A549 (cell line): Measurements from ENCODE around the gene RPS17. TPM values are rescaled to one million over a fixed set of nuclear protein-coding genes. Genes with fewer than 3 reads are reported as not detected.

ENCODE experiments used
- ATAC-seq, 2 experiments: fragments of 200-7000 bp in 1 of 2; fragments of >200 bp in 1 of 2; cut with Nextera tagmentation in 1 of 2; cut with Tn5 transposase in 1 of 2; 3 replicates each; pipeline versions ENCODE4 v1.8.0 to v1.9.1; 2018 to 2020; ENCODE audit warnings: mild to moderate bottlenecking in 1 of 2, moderate library complexity in 1 of 2
- CTCF ChIA-PET: fragments of 300-600 bp; sonication (Branson Sonifier 250); formaldehyde crosslinking; extraction: SDS; loops from one replicate; lab custom pipeline; 2021; ENCODE audit warnings: antibody characterized with exemption, inconsistent platforms; lab: Yijun Ruan, JAX
- POLR2A ChIA-PET: fragments of 350-600 bp; formaldehyde crosslinking; extraction: SDS; loops from one replicate; lab custom pipeline; 2021; ENCODE audit warnings: antibody characterized with exemption, inconsistent platforms; lab: Yijun Ruan, JAX
- DNase-seq, 2 experiments: peaks; one replicate each; pipeline versions ENCODE4 v3.0.0 to v3.0.0-alpha.2; 2011 to 2016; ENCODE audit warnings: low read depth in 1 of 2, low spot score in 1 of 2
- FAIRE-seq: peaks from 2 replicates; lab custom pipeline; 2011; peaks lifted over from hg19 to GRCh38; lab: Jason Lieb, UNC
- H3K27ac ChIP-seq, 2 experiments: fragments of >200 bp; sonication (Bioruptor Twin); formaldehyde crosslinking; 3 replicates each; pipeline ENCODE4 v1.5.1; 2016 to 2017
- H3K4me1 ChIP-seq: fragments of >200 bp; sonication (Bioruptor Twin); formaldehyde crosslinking; 3 replicates; pipeline ENCODE4 v1.6.1; 2016
- H3K4me2 ChIP-seq: fragments of >200 bp; sonication (Bioruptor Twin); formaldehyde crosslinking; 3 replicates; pipeline ENCODE4 v1.6.1; 2016
- H3K4me3 ChIP-seq: fragments of >200 bp; sonication (Bioruptor Twin); formaldehyde crosslinking; 3 replicates; pipeline ENCODE4 v1.5.1; 2016
- H3K9me3 ChIP-seq: fragments of >200 bp; sonication (Bioruptor Twin); formaldehyde crosslinking; 3 replicates; pipeline ENCODE4 v1.6.1; 2016
- BHLHE40 ChIP-seq: IDR thresholded peaks from 2 replicates; pipeline ENCODE4 v1.6.1; 2012; ENCODE audit warnings: low read depth, low read length, inconsistent platforms
- EP300 ChIP-seq, 2 experiments: fragments of >200 bp; sonication (Bioruptor Twin); formaldehyde crosslinking; IDR thresholded peaks; 2 replicates in 1 of 2; 3 replicates in 1 of 2; pipeline ENCODE4 v1.6.1; 2016 to 2017
- FOSB ChIP-seq: fragments of 250-450 bp; sonication (Bioruptor Pico); IDR thresholded peaks from 2 replicates; pipeline ENCODE4 v1.5.0; 2020; ENCODE audit warnings: mild to moderate bottlenecking, moderate library complexity
- HEYL ChIP-seq: fragments of 250-450 bp; sonication (Bioruptor Pico); IDR thresholded peaks from 2 replicates; pipeline ENCODE4 v1.8.0; 2021; ENCODE audit warnings: mild to moderate bottlenecking, moderate library complexity
- HOXB13 ChIP-seq: fragments of 250-450 bp; sonication (Bioruptor Pico); IDR thresholded peaks from 2 replicates; pipeline ENCODE4 v1.5.0; 2020; ENCODE audit warnings: low read depth, mild to moderate bottlenecking, moderate library complexity
- JUNB ChIP-seq: fragments of >200 bp; sonication (Bioruptor Twin); formaldehyde crosslinking; IDR thresholded peaks from 2 replicates; pipeline ENCODE4 v1.6.1; 2016
- NR3C1 ChIP-seq: fragments of >200 bp; sonication (Bioruptor Twin); formaldehyde crosslinking; IDR thresholded peaks from 3 replicates; pipeline ENCODE4 v1.6.1; 2017
- PBX3 ChIP-seq: IDR thresholded peaks from 2 replicates; pipeline ENCODE4 v1.6.1; 2012
- PHF8 ChIP-seq: fragments of 200-600 bp; sonication (generic); IDR thresholded peaks from 2 replicates; pipeline ENCODE4 v1.6.1; 2016; ENCODE audit warnings: low read depth, mild to moderate bottlenecking, antibody characterized with exemption, moderate library complexity, borderline replicate concordance
- POLR2AphosphoS2 ChIP-seq: conservative IDR thresholded peaks from 2 replicates; pipeline ENCODE4 v1.6.1; 2012; ENCODE audit warnings: low read length, improper control_type of control experiment, inconsistent platforms
- RARB ChIP-seq: fragments of 250-450 bp; sonication (Bioruptor Pico); IDR thresholded peaks from 2 replicates; pipeline ENCODE4 v1.8.0; 2021; ENCODE audit warnings: mild to moderate bottlenecking, moderate library complexity
- RFX5 ChIP-seq: fragments of 450-650 bp; IDR thresholded peaks from 2 replicates; pipeline ENCODE4 v1.7.1; 2014; ENCODE audit warnings: antibody characterized with exemption, mild to moderate bottlenecking, moderate library complexity
- ZFP36 ChIP-seq: fragments of 450-650 bp; IDR thresholded peaks from 2 replicates; pipeline ENCODE4 v1.6.1; 2014; ENCODE audit warnings: borderline replicate concordance; ENCODE audit not compliant: partially characterized antibody
- WGBS: methylation state at CpG from one replicate; pipeline ENCODE4 v1.1.6; 2017; ENCODE audit errors: missing lambda C conversion rate; 5-methylcytosine and 5-hydroxymethylcytosine counted together
- polyA plus RNA-seq, 4 experiments: library from polyadenylated mRNA; depleted of rRNA in 3 of 4; stranded (reverse); fragments of >200 nt; fragmentation: RNase III in 1 of 4; extraction: RNeasy Plus Mini Kit Qiagen cat#74134 plus additional on column Dnase treatment in 1 of 4; gene quantifications; 2 replicates in 3 of 4; 3 replicates in 1 of 4; pipeline ENCODE4 v1.2.3, GENCODE V29; 2011 to 2017
- TF ChIP-seq, protein P1 (sequence below): fragments of 250-450 bp; sonication (Bioruptor Pico); IDR thresholded peaks from 2 replicates; pipeline ENCODE4 v1.5.0; 2021; ENCODE audit warnings: mild to moderate bottlenecking, moderate library complexity, borderline replicate concordance
- TF ChIP-seq, protein P2 (sequence below): fragments of 200-600 bp; sonication (generic); IDR thresholded peaks from 2 replicates; pipeline ENCODE4 v1.6.1; 2016; ENCODE audit warnings: antibody characterized with exemption, mild to moderate bottlenecking, moderate library complexity
- TF ChIP-seq, protein P3 (sequence below): fragments of 250-450 bp; sonication (Bioruptor Pico); IDR thresholded peaks from 2 replicates; pipeline ENCODE4 v1.5.0; 2020; ENCODE audit warnings: low read depth, mild to moderate bottlenecking, moderate library complexity
- TF ChIP-seq, protein P4 (sequence below): fragments of 450-650 bp; IDR thresholded peaks from 2 replicates; pipeline ENCODE4 v1.6.1; 2014; ENCODE audit warnings: antibody characterized with exemption
- TF ChIP-seq, protein P5 (sequence below): fragments of >200 bp; sonication (Bioruptor Twin); formaldehyde crosslinking; IDR thresholded peaks from 3 replicates; pipeline ENCODE4 v1.5.1; 2016

The RPS17 gene
- polyA plus RNA-seq, 2 of the 4 experiments (the other 2 are of a cell fraction): 6,127 to 8,061 TPM

DNA sequence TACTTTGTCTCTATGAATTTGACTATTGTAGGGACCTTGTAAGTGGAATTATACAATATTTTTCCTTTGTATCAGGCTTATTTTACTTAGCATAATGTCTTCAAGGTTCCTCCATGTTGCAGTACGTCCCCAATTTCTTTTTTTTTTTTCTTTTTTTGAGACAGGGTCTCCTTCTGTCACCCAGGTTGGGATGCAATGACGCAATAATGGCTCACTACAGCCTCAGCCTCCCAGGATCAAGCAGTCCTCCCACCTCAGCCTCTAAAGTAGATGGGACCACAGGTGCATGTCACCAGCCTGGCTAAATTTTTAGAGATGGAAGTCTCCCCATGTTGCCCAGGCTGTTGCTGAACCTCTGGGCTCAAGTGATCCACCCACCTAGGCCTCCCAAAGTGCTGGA is 40.5 kb upstream of the RPS17 start:
- Histone ChIP-seq H3K4me3 (no peak overlapping the region), H3K27ac (no peak overlapping the region), H3K9me3 (no peaks in the 10 kb centered on the region), H3K4me2 (no peak overlapping the region), H3K4me1 (no peaks in the 10 kb centered on the region)
- FAIRE-seq: no peak
- ChIA-PET POLR2A (no interaction called here), CTCF (interaction anchor here (0.6 to 1.2 kb wide), 3 partner anchors 28 to 1536 kb away, joined by 3 read pairs; partner anchors contain the start of gene RPS17)
- DNase-seq: no peak
- ATAC-seq: no peak
- WGBS: 40% methylated on average over 2 of the region's 2 CpGs
- TF ChIP-seq, protein P1, sequence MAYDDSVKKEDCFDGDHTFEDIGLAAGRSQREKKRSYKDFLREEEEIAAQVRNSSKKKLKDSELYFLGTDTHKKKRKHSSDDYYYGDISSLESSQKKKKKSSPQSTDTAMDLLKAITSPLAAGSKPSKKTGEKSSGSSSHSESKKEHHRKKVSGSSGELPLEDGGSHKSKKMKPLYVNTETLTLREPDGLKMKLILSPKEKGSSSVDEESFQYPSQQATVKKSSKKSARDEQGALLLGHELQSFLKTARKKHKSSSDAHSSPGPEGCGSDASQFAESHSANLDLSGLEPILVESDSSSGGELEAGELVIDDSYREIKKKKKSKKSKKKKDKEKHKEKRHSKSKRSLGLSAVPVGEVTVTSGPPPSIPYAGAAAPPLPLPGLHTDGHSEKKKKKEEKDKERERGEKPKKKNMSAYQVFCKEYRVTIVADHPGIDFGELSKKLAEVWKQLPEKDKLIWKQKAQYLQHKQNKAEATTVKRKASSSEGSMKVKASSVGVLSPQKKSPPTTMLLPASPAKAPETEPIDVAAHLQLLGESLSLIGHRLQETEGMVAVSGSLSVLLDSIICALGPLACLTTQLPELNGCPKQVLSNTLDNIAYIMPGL: no peak

DNA sequence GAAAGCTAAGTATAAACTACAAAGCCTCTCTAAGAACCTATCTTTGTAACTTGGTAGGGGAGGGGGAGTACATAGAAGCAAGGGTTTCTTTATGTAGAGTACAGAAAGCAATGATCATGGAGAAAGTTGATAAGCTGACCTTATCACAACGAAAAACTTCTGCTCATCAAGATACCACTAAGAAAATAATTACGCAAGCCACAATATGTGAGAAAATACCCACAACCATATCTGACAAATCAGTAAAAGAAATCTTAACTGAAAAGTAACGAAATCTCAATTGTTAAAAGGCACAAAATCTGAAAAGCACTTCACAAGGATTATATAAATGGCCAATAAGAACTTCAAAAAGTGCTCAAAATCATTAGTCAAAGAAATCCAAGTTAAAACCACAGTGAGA is 35.1 kb upstream of the RPS17 start:
- WGBS: 51% methylated on average over 3 of the region's 3 CpGs
- DNase-seq: no peak
- no peaks in the 10 kb centered on the region for H3K4me1 ChIP-seq
- no peak overlapping the region for H3K4me2 ChIP-seq
- TF ChIP-seq HEYL (CRISPR knock-in tag): no peak
- TF ChIP-seq NR3C1: no peak
- TF ChIP-seq PHF8: no peak
- no peak for TF ChIP-seq RFX5
- no peak overlapping the region for H3K27ac ChIP-seq
- no peak for FAIRE-seq
- no peaks in the 10 kb centered on the region for H3K9me3 ChIP-seq
- ATAC-seq: no peak
- ChIA-PET POLR2A (no interaction called here), CTCF (interaction anchor here (0.8 kb wide), 1 partner anchor 16 kb away, joined by 5 read pairs; no protein-coding TSS in a partner anchor)
- H3K4me3 ChIP-seq: no peak overlapping the region

GRCh38 chr15:82572986-82573385 is 32.7 kb upstream of the RPS17 start:
- 62% methylated on average over 3 of the region's 3 CpGs for WGBS
- CTCF ChIA-PET: interaction anchor here (0.5 to 2.0 kb wide), 7 partner anchors 9 to 646 kb away, joined by 3 to 5 read pairs (median 3); no protein-coding TSS in a partner anchor

More at GRCh38 chr15:82572986-82573385, 32.7 kb upstream of the RPS17 start:
- Histone ChIP-seq H3K4me1 (no peaks in the 10 kb centered on the region), H3K27ac (no peak overlapping the region), H3K9me3 (no peaks in the 10 kb centered on the region), H3K4me3 (no peak overlapping the region), H3K4me2 (no peak overlapping the region)
- FAIRE-seq (no peak), ATAC-seq (peak in 1 of 2 experiments; percentile 69; a peak in 3 of 6 replicates), DNase-seq (no peak)
- TF ChIP-seq, protein P2, sequence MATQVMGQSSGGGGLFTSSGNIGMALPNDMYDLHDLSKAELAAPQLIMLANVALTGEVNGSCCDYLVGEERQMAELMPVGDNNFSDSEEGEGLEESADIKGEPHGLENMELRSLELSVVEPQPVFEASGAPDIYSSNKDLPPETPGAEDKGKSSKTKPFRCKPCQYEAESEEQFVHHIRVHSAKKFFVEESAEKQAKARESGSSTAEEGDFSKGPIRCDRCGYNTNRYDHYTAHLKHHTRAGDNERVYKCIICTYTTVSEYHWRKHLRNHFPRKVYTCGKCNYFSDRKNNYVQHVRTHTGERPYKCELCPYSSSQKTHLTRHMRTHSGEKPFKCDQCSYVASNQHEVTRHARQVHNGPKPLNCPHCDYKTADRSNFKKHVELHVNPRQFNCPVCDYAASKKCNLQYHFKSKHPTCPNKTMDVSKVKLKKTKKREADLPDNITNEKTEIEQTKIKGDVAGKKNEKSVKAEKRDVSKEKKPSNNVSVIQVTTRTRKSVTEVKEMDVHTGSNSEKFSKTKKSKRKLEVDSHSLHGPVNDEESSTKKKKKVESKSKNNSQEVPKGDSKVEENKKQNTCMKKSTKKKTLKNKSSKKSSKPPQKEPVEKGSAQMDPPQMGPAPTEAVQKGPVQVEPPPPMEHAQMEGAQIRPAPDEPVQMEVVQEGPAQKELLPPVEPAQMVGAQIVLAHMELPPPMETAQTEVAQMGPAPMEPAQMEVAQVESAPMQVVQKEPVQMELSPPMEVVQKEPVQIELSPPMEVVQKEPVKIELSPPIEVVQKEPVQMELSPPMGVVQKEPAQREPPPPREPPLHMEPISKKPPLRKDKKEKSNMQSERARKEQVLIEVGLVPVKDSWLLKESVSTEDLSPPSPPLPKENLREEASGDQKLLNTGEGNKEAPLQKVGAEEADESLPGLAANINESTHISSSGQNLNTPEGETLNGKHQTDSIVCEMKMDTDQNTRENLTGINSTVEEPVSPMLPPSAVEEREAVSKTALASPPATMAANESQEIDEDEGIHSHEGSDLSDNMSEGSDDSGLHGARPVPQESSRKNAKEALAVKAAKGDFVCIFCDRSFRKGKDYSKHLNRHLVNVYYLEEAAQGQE: no peak
- TF ChIP-seq, protein P3, sequence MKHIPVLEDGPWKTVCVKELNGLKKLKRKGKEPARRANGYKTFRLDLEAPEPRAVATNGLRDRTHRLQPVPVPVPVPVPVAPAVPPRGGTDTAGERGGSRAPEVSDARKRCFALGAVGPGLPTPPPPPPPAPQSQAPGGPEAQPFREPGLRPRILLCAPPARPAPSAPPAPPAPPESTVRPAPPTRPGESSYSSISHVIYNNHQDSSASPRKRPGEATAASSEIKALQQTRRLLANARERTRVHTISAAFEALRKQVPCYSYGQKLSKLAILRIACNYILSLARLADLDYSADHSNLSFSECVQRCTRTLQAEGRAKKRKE (CRISPR knock-in tag): no peak
- TF ChIP-seq PHF8 (no peak), ZFP36 (no peak), PBX3 (no peak), HEYL (CRISPR knock-in tag) (no peak), HOXB13 (CRISPR knock-in tag) (no peak), POLR2AphosphoS2 (no peak), RARB (CRISPR knock-in tag) (no peak), JUNB (no peak), RFX5 (no peak), FOSB (CRISPR knock-in tag) (no peak), EP300 (IDR thresholded peaks at IDR 0.05) (no peak), BHLHE40 (no peak)
- TF ChIP-seq, protein P1: no peak
- TF ChIP-seq, protein P4, sequence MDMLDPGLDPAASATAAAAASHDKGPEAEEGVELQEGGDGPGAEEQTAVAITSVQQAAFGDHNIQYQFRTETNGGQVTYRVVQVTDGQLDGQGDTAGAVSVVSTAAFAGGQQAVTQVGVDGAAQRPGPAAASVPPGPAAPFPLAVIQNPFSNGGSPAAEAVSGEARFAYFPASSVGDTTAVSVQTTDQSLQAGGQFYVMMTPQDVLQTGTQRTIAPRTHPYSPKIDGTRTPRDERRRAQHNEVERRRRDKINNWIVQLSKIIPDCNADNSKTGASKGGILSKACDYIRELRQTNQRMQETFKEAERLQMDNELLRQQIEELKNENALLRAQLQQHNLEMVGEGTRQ: no peak
- TF ChIP-seq, protein P5, sequence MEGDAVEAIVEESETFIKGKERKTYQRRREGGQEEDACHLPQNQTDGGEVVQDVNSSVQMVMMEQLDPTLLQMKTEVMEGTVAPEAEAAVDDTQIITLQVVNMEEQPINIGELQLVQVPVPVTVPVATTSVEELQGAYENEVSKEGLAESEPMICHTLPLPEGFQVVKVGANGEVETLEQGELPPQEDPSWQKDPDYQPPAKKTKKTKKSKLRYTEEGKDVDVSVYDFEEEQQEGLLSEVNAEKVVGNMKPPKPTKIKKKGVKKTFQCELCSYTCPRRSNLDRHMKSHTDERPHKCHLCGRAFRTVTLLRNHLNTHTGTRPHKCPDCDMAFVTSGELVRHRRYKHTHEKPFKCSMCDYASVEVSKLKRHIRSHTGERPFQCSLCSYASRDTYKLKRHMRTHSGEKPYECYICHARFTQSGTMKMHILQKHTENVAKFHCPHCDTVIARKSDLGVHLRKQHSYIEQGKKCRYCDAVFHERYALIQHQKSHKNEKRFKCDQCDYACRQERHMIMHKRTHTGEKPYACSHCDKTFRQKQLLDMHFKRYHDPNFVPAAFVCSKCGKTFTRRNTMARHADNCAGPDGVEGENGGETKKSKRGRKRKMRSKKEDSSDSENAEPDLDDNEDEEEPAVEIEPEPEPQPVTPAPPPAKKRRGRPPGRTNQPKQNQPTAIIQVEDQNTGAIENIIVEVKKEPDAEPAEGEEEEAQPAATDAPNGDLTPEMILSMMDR: no peak
- POLR2A ChIA-PET: interaction anchor here (1.1 kb wide), 1 partner anchor 12 kb away, joined by 3 read pairs; no protein-coding TSS in a partner anchor
